Neural cell (in vitro differentiated cells): ENCODE results near the gene ADAMTS10. TPM values are rescaled to one million over a fixed set of nuclear protein-coding genes. Genes with fewer than 3 reads are reported as not detected.
"Not testable (repeated sequence)": the region's sequence is repeated elsewhere in the genome, so short reads cannot be mapped to it uniquely, and the experiment has no call there.

Experiments used
- H2AFZ ChIP-seq: fragments of 200-600, 300-800 bp; sonication (generic), shearing (Covaris generic); 2 replicates; pipeline ENCODE4 v1.6.0; 2014; ENCODE audit warnings: low read depth, mild to moderate bottlenecking, antibody characterized with exemption, low read length, moderate library complexity
- H3F3A ChIP-seq: fragments of 200-600 bp; shearing (Covaris generic); 2 replicates; pipeline ENCODE4 v1.6.1; 2016; ENCODE audit warnings: mild to moderate bottlenecking, moderate library complexity, mixed read lengths, antibody characterized with exemption, low read length; ENCODE audit not compliant: insufficient read depth, poor library complexity, severe bottlenecking
- H3K27ac ChIP-seq: fragments of 200-600, 300-800 bp; sonication (generic), shearing (Covaris generic); 2 replicates; pipeline ENCODE4 v1.5.1; 2014; ENCODE audit warnings: mild to moderate bottlenecking, low read length, moderate library complexity
- H3K27me3 ChIP-seq: fragments of 300-800, 200-600 bp; sonication (generic), shearing (Covaris generic); 2 replicates; pipeline ENCODE4 v1.6.0; 2014; ENCODE audit warnings: mild to moderate bottlenecking, low read depth, low read length, moderate library complexity; ENCODE audit not compliant: insufficient read depth
- H3K36me3 ChIP-seq: fragments of 300-800, 200-600 bp; sonication (generic), shearing (Covaris generic); 2 replicates; pipeline ENCODE4 v1.5.1; 2014; ENCODE audit warnings: mild to moderate bottlenecking, antibody characterized with exemption, low read length, moderate library complexity; ENCODE audit not compliant: insufficient read depth
- H3K4me2 ChIP-seq: fragments of 300-800, 200-600 bp; sonication (generic), shearing (Covaris generic); 2 replicates; pipeline ENCODE4 v1.6.0; 2014; ENCODE audit warnings: mild to moderate bottlenecking, low read length
- H3K4me3 ChIP-seq: fragments of 300-800, 200-600 bp; sonication (generic), shearing (Covaris generic); 2 replicates; pipeline ENCODE4 v1.5.1; 2014; ENCODE audit warnings: mild to moderate bottlenecking, low read length, moderate library complexity
- H3K79me2 ChIP-seq: fragments of 200-600 bp; shearing (Covaris generic); replicated peaks from 2 replicates; pipeline ENCODE4 v1.6.0; 2014; ENCODE audit warnings: mild to moderate bottlenecking, low read length, moderate library complexity; ENCODE audit not compliant: insufficient read depth
- H3K9ac ChIP-seq: fragments of 300-800, 200-600 bp; sonication (generic), shearing (Covaris generic); 2 replicates; pipeline ENCODE4 v1.6.1; 2016; ENCODE audit warnings: mild to moderate bottlenecking, low read length, mixed read lengths
- H3K9me2 ChIP-seq: fragments of 200-600 bp; shearing (Covaris generic); 2 replicates; pipeline ENCODE4 v1.6.1; 2016; ENCODE audit warnings: mild to moderate bottlenecking, low read length, mixed read lengths; ENCODE audit not compliant: insufficient read depth
- H3K9me3 ChIP-seq: fragments of 200-600, 300-800 bp; sonication (generic), shearing (Covaris generic); 2 replicates; pipeline ENCODE4 v1.6.1; 2016; ENCODE audit warnings: mild to moderate bottlenecking, mixed run types, low read length, moderate library complexity, mixed read lengths
- H4K20me1 ChIP-seq: fragments of 200-600 bp; shearing (Covaris generic); 2 replicates; pipeline ENCODE4 v1.6.1; 2016; ENCODE audit warnings: mild to moderate bottlenecking, mixed run types; ENCODE audit not compliant: insufficient read depth
- EP300 ChIP-seq: fragments of 450-650 bp; conservative IDR thresholded peaks from 2 replicates; pipeline ENCODE4 v1.6.1; 2014; ENCODE audit warnings: antibody characterized with exemption, mild to moderate bottlenecking, moderate library complexity; ENCODE audit not compliant: poor library complexity, severe bottlenecking
- EZH2 ChIP-seq: fragments of 200-600, 300-800 bp; shearing (Covaris generic), sonication (generic); IDR thresholded peaks from 2 replicates; pipeline ENCODE4 v1.6.1; 2014; ENCODE audit warnings: antibody characterized with exemption, low read length, borderline replicate concordance, mild to moderate bottlenecking; ENCODE audit not compliant: insufficient read depth, poor library complexity, severe bottlenecking
- MXI1 ChIP-seq: fragments of 450-650 bp; conservative IDR thresholded peaks from 2 replicates; pipeline ENCODE4 v1.6.1; 2014; ENCODE audit warnings: antibody characterized with exemption, mild to moderate bottlenecking; ENCODE audit not compliant: poor library complexity, severe bottlenecking
- POLR2AphosphoS5 ChIP-seq: IDR thresholded peaks from 2 replicates; pipeline ENCODE4 v1.6.1; 2012
- RAD21 ChIP-seq: fragments of 450-650 bp; conservative IDR thresholded peaks from 2 replicates; pipeline ENCODE4 v1.6.1; 2014; ENCODE audit warnings: antibody characterized with exemption, mild to moderate bottlenecking, moderate library complexity
- SMC3 ChIP-seq: fragments of 450-650 bp; conservative IDR thresholded peaks from 2 replicates; pipeline ENCODE4 v1.6.1; 2014; ENCODE audit warnings: antibody characterized with exemption, mild to moderate bottlenecking, moderate library complexity; ENCODE audit not compliant: poor library complexity
- TAF1 ChIP-seq: IDR thresholded peaks from 2 replicates; pipeline ENCODE4 v1.6.1; 2012; ENCODE audit warnings: low read depth
- polyA plus RNA-seq: library from polyadenylated mRNA; depleted of rRNA; stranded (reverse); fragments of >200 nt; gene quantifications from 2 replicates; pipeline ENCODE4 v1.2.3, GENCODE V29; 2014
- TF ChIP-seq, protein P1 (sequence below): fragments of 450-650 bp; IDR thresholded peaks from 2 replicates; pipeline ENCODE4 v1.5.1; 2014; ENCODE audit warnings: antibody characterized with exemption, mild to moderate bottlenecking, moderate library complexity; ENCODE audit not compliant: poor library complexity, severe bottlenecking
- TF ChIP-seq, protein P2 (sequence below): IDR thresholded peaks from 2 replicates; pipeline ENCODE4 v1.6.1; 2012; ENCODE audit warnings: borderline replicate concordance

The ADAMTS10 gene
- polyA plus RNA-seq, 1 donor from 2014 or later: 99.4 TPM

DNA sequence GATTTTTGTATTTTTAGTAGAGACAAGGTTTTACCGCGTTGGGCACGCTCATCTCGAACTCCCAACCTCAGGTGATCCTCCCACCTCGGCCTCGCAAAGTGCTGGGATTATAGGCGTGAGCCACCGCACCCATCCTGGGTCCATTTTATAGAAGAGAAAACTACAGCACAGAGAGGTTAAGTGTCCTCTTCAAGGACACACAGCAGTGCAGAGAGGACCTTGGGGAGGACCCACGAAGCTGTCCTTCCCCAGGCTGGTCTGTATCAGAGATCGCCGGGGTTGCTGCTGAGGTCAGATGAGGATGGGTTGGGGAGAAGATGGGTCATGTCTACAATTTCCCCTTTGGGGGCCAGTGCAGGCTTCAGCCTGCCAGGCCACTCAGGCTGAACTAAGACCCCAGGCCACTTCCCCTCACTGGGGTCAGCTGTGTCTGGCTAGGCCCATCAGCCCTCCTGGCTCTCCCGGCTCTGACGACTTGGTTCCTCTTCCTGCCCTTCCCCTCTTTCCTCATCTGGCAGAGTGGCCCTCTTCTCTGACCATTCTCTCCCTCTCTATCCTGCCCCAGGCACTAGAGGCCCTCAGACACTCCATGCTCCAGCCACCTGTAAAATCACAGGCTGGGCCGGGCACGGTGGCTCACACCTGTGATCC, 42.9 kb downstream of the ADAMTS10 start:
- TF ChIP-seq TAF1: no peak
- TF ChIP-seq RAD21: no peak
- no peak for TF ChIP-seq MXI1
- no peak for TF ChIP-seq EZH2
- no peak for TF ChIP-seq POLR2AphosphoS5
- no peak for TF ChIP-seq EP300
- TF ChIP-seq, protein P1, sequence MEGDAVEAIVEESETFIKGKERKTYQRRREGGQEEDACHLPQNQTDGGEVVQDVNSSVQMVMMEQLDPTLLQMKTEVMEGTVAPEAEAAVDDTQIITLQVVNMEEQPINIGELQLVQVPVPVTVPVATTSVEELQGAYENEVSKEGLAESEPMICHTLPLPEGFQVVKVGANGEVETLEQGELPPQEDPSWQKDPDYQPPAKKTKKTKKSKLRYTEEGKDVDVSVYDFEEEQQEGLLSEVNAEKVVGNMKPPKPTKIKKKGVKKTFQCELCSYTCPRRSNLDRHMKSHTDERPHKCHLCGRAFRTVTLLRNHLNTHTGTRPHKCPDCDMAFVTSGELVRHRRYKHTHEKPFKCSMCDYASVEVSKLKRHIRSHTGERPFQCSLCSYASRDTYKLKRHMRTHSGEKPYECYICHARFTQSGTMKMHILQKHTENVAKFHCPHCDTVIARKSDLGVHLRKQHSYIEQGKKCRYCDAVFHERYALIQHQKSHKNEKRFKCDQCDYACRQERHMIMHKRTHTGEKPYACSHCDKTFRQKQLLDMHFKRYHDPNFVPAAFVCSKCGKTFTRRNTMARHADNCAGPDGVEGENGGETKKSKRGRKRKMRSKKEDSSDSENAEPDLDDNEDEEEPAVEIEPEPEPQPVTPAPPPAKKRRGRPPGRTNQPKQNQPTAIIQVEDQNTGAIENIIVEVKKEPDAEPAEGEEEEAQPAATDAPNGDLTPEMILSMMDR: no peak
- no peak for TF ChIP-seq SMC3
- TF ChIP-seq, protein P2, sequence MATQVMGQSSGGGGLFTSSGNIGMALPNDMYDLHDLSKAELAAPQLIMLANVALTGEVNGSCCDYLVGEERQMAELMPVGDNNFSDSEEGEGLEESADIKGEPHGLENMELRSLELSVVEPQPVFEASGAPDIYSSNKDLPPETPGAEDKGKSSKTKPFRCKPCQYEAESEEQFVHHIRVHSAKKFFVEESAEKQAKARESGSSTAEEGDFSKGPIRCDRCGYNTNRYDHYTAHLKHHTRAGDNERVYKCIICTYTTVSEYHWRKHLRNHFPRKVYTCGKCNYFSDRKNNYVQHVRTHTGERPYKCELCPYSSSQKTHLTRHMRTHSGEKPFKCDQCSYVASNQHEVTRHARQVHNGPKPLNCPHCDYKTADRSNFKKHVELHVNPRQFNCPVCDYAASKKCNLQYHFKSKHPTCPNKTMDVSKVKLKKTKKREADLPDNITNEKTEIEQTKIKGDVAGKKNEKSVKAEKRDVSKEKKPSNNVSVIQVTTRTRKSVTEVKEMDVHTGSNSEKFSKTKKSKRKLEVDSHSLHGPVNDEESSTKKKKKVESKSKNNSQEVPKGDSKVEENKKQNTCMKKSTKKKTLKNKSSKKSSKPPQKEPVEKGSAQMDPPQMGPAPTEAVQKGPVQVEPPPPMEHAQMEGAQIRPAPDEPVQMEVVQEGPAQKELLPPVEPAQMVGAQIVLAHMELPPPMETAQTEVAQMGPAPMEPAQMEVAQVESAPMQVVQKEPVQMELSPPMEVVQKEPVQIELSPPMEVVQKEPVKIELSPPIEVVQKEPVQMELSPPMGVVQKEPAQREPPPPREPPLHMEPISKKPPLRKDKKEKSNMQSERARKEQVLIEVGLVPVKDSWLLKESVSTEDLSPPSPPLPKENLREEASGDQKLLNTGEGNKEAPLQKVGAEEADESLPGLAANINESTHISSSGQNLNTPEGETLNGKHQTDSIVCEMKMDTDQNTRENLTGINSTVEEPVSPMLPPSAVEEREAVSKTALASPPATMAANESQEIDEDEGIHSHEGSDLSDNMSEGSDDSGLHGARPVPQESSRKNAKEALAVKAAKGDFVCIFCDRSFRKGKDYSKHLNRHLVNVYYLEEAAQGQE: no peak
- no peak overlapping the region for H3K27ac ChIP-seq
- H3F3A ChIP-seq: no peaks in the 10 kb centered on the region
- no peaks in the 10 kb centered on the region for H3K9me3 ChIP-seq
- H2AFZ ChIP-seq: no peak overlapping the region
- no peak overlapping the region for H3K9ac ChIP-seq
- no peaks in the 10 kb centered on the region for H4K20me1 ChIP-seq
- H3K36me3 ChIP-seq: no peaks in the 10 kb centered on the region
- H3K4me3 ChIP-seq: no peak overlapping the region
- no peak overlapping the region for H3K4me2 ChIP-seq
- H3K27me3 ChIP-seq: no peaks in the 10 kb centered on the region
- no peaks in the 10 kb centered on the region for H3K79me2 ChIP-seq
- H3K9me2 ChIP-seq: no peaks in the 10 kb centered on the region

DNA sequence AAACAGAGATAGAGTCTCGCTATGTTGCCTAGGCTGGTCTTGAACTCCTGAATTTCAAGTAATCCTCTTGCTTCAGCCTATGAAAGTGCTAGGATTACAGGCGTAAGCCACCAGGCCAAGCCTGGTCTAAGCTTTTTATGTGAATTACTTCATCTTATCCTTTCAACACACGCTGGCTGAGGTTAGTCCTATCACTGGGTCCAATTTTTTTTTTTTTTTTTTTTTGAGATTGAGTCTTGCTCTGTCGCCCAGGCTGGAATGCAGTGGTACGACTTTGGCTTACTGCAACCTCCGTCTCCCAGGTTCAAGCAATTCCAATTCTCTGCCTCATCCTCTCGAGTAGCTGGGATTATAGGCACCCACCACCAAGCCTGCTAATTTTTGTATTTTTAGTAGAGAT, 43.7 kb downstream of the ADAMTS10 start:
- Histone ChIP-seq H3K9me2 (no peaks in the 10 kb centered on the region), H3K79me2 (no peaks in the 10 kb centered on the region), H3F3A (no peaks in the 10 kb centered on the region), H3K36me3 (no peaks in the 10 kb centered on the region), H3K4me2 (no peak overlapping the region), H2AFZ (no peak overlapping the region), H4K20me1 (no peaks in the 10 kb centered on the region), H3K27me3 (no peaks in the 10 kb centered on the region), H3K9me3 (no peaks in the 10 kb centered on the region), H3K27ac (no peak overlapping the region), H3K4me3 (no peak overlapping the region), H3K9ac (no peak overlapping the region)
- TF ChIP-seq SMC3 (no peak), TAF1 (no peak), MXI1 (no peak), EP300 (no peak), EZH2 (no peak), RAD21 (no peak), POLR2AphosphoS5 (no peak)
- TF ChIP-seq, protein P2: no peak
- TF ChIP-seq, protein P1: no peak

DNA sequence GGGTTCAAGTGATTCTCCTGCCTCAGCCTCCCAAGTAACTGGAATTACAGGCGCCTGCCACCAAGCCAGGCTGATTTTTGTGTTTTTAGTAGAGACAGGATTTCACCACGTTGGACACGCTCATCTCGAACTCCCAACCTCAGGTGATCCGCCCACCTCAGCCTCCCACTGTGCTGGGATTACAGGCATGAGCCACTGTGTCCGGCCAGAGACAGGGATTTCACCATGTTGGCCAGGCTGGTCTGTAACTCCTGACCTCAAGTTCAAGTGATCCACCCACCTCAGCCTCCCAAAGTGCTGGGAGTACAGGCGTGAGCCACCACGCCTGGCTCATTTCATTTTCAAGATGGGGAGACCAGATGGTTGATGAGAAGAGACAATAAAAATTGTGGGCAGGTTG, 45.6 kb downstream of the ADAMTS10 start:
- not testable (repeated sequence) for H3K9me2 ChIP-seq, H3F3A ChIP-seq, H3K36me3 ChIP-seq, H3K9ac ChIP-seq, H4K20me1 ChIP-seq, H3K79me2 ChIP-seq, H3K27ac ChIP-seq, H3K4me3 ChIP-seq, H3K27me3 ChIP-seq, H2AFZ ChIP-seq, H3K9me3 ChIP-seq, H3K4me2 ChIP-seq
